ENCODE results near the gene UBTD1. TPM values are rescaled to one million over a fixed set of nuclear protein-coding genes. Genes with fewer than 3 reads are reported as not detected.

UBTD1 gene
- total RNA-seq, 1 experiment from 2014 or later: 19.0 TPM

- Histone ChIP-seq H4K8ac (replicated peaks; ENCODE audit: insufficient read length, low read depth, low read length) (no peak overlapping the region), H4K20me1 (ENCODE audit: control insufficient read depth, insufficient read depth, insufficient read length) (no peaks in the 10 kb centered on the region), H3K23me2 (ENCODE audit: insufficient read length, low read depth, low read length, poor library complexity, severe bottlenecking) (no peaks in the 10 kb centered on the region), H3K56ac (ENCODE audit: insufficient read length, low read depth, low read length) (no peak overlapping the region), H3T11ph (ENCODE audit: low read length) (no peak overlapping the region), H2BK20ac (ENCODE audit: low read depth, low read length, poor library complexity, severe bottlenecking) (no peak overlapping the region), H2BK15ac (ENCODE audit: low read depth, low read length) (no peak overlapping the region), H3K9me3 (ENCODE audit: control insufficient read depth, low read depth, low read length) (no peaks in the 10 kb centered on the region), H3K4ac (ENCODE audit: low read depth, low read length) (no peak overlapping the region), H3K4me2 (ENCODE audit: insufficient read depth, insufficient read length, low read length) (no peak overlapping the region), H4K5ac (ENCODE audit: insufficient read length, low read depth, low read length) (no peak overlapping the region), H3K27ac (ENCODE audit: insufficient read length, low read depth, low read length) (no peak overlapping the region), H3K14ac (ENCODE audit: insufficient read depth, low read length) (no peak overlapping the region), H3K18ac (ENCODE audit: insufficient read length, low read depth, low read length) (no peak overlapping the region), H2AK5ac (ENCODE audit: insufficient read length, low read length) (no peak overlapping the region), H3K79me1 (ENCODE audit: insufficient read depth, low read depth, low read length, poor library complexity, severe bottlenecking) (no peaks in the 10 kb centered on the region), H3K79me2 (ENCODE audit: insufficient read depth, low read length) (no peaks in the 10 kb centered on the region), H3K23ac (ENCODE audit: insufficient read length, low read depth, low read length) (no peak overlapping the region), H2BK12ac (ENCODE audit: insufficient read length, low read depth, low read length) (no peak overlapping the region), H2BK120ac (ENCODE audit: low read depth, low read length, poor library complexity, severe bottlenecking) (no peak overlapping the region), H2BK5ac (ENCODE audit: insufficient read length, low read length) (no peak overlapping the region), H4K91ac (ENCODE audit: insufficient read length, low read depth, low read length) (no peak overlapping the region), H3K27me3 (ENCODE audit: insufficient read depth, low read length) (no peaks in the 10 kb centered on the region), H3K9ac (ENCODE audit: extremely low read depth, insufficient read length, low read length) (no peak overlapping the region), H3K4me1 (ENCODE audit: insufficient read depth, low read length) (no peaks in the 10 kb centered on the region), H2AFZ (ENCODE audit: low read length) (no peak overlapping the region)
- Mint-ChIP-seq H3K27me3 (ENCODE audit: low read depth) (no peaks in the 10 kb centered on the region), H3K9me3 (no peaks in the 10 kb centered on the region), H3K4me3 (no peak overlapping the region), H3K4me1 (no peaks in the 10 kb centered on the region), H3K27ac (no peak overlapping the region), H3K36me3 (ENCODE audit: insufficient read depth in 1 of 3, low read depth in 3 of 3) (0 out of 7 replicates have a peak, but pooled peaks cover 3 to 5% (median 4%) of the 10 kb centered on the region in 3 experiments)
- TF ChIP-seq CTCF (conservative IDR thresholded peaks at IDR 0.05): no peak
- WGBS (ENCODE audit: extremely low coverage, insufficient read length, low lambda C conversion rate): no CpG with 5 or more reads among the region's 4 CpGs
- no peak for DNase-seq
These were observed 119.6 kb downstream of the UBTD1 start for GRCh38 chr10:97618285-97618684.
